Measurements from ENCODE around the gene CDC42BPA. TPM values are rescaled to one million over a fixed set of nuclear protein-coding genes. Genes with fewer than 3 reads are reported as not detected.

The CDC42BPA gene
- total RNA-seq, 2 experiments from 2014 or later, result 0.32 to 0.89 TPM

- Mint-ChIP-seq H3K4me1 (ENCODE audit: low read depth) (peaks cover 3% of the 10 kb centered on the region), H3K9me3 (ENCODE audit: insufficient read depth) (no peaks in the 10 kb centered on the region), H3K27ac (no peak overlapping the region), H3K27me3 (ENCODE audit: low read depth) (no peaks in the 10 kb centered on the region), H3K4me3 (no peak overlapping the region), H3K36me3 (ENCODE audit: low read depth) (no peaks in the 10 kb centered on the region)
- no peak for DNase-seq
- POLR2A ChIA-PET, result no interaction called here
- no peak for ATAC-seq
- CTCF ChIA-PET, result no interaction called here
Measured at GRCh38 chr1:227197064-227197463, 121.2 kb downstream of the CDC42BPA start.

- H3K4me3 Mint-ChIP-seq, result no peak overlapping the region
- POLR2A ChIA-PET, result no interaction called here
- H3K4me1 Mint-ChIP-seq (ENCODE audit: low read depth), result peaks cover 4% of the 10 kb centered on the region
- no peaks in the 10 kb centered on the region for H3K9me3 Mint-ChIP-seq (ENCODE audit: insufficient read depth)
- H3K27me3 Mint-ChIP-seq (ENCODE audit: low read depth), result peaks cover 13% of the 10 kb centered on the region
- no peak for ATAC-seq
- H3K27ac Mint-ChIP-seq, result no peak overlapping the region
- CTCF ChIA-PET, result no interaction called here
- no peak for DNase-seq
- no peaks in the 10 kb centered on the region for H3K36me3 Mint-ChIP-seq (ENCODE audit: low read depth)
Measured at GRCh38 chr1:227192163-227192562, 126.1 kb downstream of the CDC42BPA start.

- no peaks in the 10 kb centered on the region for H3K36me3 Mint-ChIP-seq (ENCODE audit: low read depth)
- no peak overlapping the region for H3K4me3 Mint-ChIP-seq
- no peaks in the 10 kb centered on the region for H3K9me3 Mint-ChIP-seq (ENCODE audit: insufficient read depth)
- H3K4me1 Mint-ChIP-seq (ENCODE audit: low read depth), result peaks cover 4% of the 10 kb centered on the region
- H3K27me3 Mint-ChIP-seq (ENCODE audit: low read depth), result peaks cover 13% of the 10 kb centered on the region
- DNase-seq (no peak), ATAC-seq (no peak)
- ChIA-PET POLR2A (no interaction called here), CTCF (no interaction called here)
- H3K27ac Mint-ChIP-seq, result no peak overlapping the region
Measured at GRCh38 chr1:227191607-227192006, 126.7 kb downstream of the CDC42BPA start.

- no peaks in the 10 kb centered on the region for H3K36me3 Mint-ChIP-seq (ENCODE audit: low read depth)
- ATAC-seq (no peak), DNase-seq (no peak)
- H3K4me1 Mint-ChIP-seq (ENCODE audit: low read depth), result peaks cover 4% of the 10 kb centered on the region
- CTCF ChIA-PET, result no interaction called here
- no peak overlapping the region for H3K27ac Mint-ChIP-seq
- no peak overlapping the region for H3K4me3 Mint-ChIP-seq
- POLR2A ChIA-PET, result no interaction called here
- H3K27me3 Mint-ChIP-seq (ENCODE audit: low read depth), result peaks cover 13% of the 10 kb centered on the region
- H3K9me3 Mint-ChIP-seq (ENCODE audit: insufficient read depth), result no peaks in the 10 kb centered on the region
Measured at GRCh38 chr1:227190321-227190720, 128.0 kb downstream of the CDC42BPA start.

GRCh38 chr1:227185291-227185690 lies 133.0 kb downstream of the CDC42BPA start:
- no peak overlapping the region for H3K4me3 Mint-ChIP-seq
- DNase-seq (no peak), ATAC-seq (no peak)
- ChIA-PET CTCF (no interaction called here), POLR2A (no interaction called here)
- H3K27me3 Mint-ChIP-seq (ENCODE audit: low read depth), result peaks cover 12% of the 10 kb centered on the region
- no peaks in the 10 kb centered on the region for H3K4me1 Mint-ChIP-seq (ENCODE audit: low read depth)
- H3K27ac Mint-ChIP-seq, result no peak overlapping the region
- no peaks in the 10 kb centered on the region for H3K36me3 Mint-ChIP-seq (ENCODE audit: low read depth)
- H3K9me3 Mint-ChIP-seq (ENCODE audit: insufficient read depth), result no peaks in the 10 kb centered on the region

GRCh38 chr1:227182012-227182411 lies 136.3 kb downstream of the CDC42BPA start:
- H3K4me1 Mint-ChIP-seq (ENCODE audit: low read depth), result no peaks in the 10 kb centered on the region
- CTCF ChIA-PET, result no interaction called here
- DNase-seq (no peak), ATAC-seq (no peak)
- H3K9me3 Mint-ChIP-seq (ENCODE audit: insufficient read depth), result no peaks in the 10 kb centered on the region
- peaks cover 3% of the 10 kb centered on the region for H3K27me3 Mint-ChIP-seq (ENCODE audit: low read depth)
- POLR2A ChIA-PET, result no interaction called here
- no peaks in the 10 kb centered on the region for H3K36me3 Mint-ChIP-seq (ENCODE audit: low read depth)
- H3K27ac Mint-ChIP-seq, result no peak overlapping the region
- no peak overlapping the region for H3K4me3 Mint-ChIP-seq

GRCh38 chr1:227175611-227176010 lies 142.7 kb downstream of the CDC42BPA start:
- ATAC-seq (no peak), DNase-seq (no peak)
- POLR2A ChIA-PET, result no interaction called here
- Mint-ChIP-seq H3K27ac (no peak overlapping the region), H3K27me3 (ENCODE audit: low read depth) (peaks cover 6% of the 10 kb centered on the region), H3K36me3 (ENCODE audit: low read depth) (no peaks in the 10 kb centered on the region), H3K4me3 (no peak overlapping the region), H3K4me1 (ENCODE audit: low read depth) (no peaks in the 10 kb centered on the region), H3K9me3 (ENCODE audit: insufficient read depth) (no peaks in the 10 kb centered on the region)
- CTCF ChIA-PET, result no interaction called here

GRCh38 chr1:227174164-227174563 lies 144.1 kb downstream of the CDC42BPA start:
- no peak for DNase-seq
- H3K9me3 Mint-ChIP-seq (ENCODE audit: insufficient read depth), result no peaks in the 10 kb centered on the region
- no peaks in the 10 kb centered on the region for H3K4me1 Mint-ChIP-seq (ENCODE audit: low read depth)
- ChIA-PET CTCF (no interaction called here), POLR2A (no interaction called here)
- no peak overlapping the region for H3K4me3 Mint-ChIP-seq
- no peak overlapping the region for H3K27ac Mint-ChIP-seq
- no peak for ATAC-seq
- peaks cover 12% of the 10 kb centered on the region for H3K27me3 Mint-ChIP-seq (ENCODE audit: low read depth)
- H3K36me3 Mint-ChIP-seq (ENCODE audit: low read depth), result no peaks in the 10 kb centered on the region

GRCh38 chr1:227170361-227171166 lies 147.7 kb downstream of the CDC42BPA start:
- no peak for ATAC-seq
- no peak for DNase-seq
- Mint-ChIP-seq H3K4me1 (ENCODE audit: low read depth) (no peaks in the 10 kb centered on the region), H3K27ac (no peak overlapping the region), H3K36me3 (ENCODE audit: low read depth) (no peaks in the 10 kb centered on the region), H3K4me3 (no peak overlapping the region), H3K27me3 (ENCODE audit: low read depth) (peaks cover 19% of the 10 kb centered on the region), H3K9me3 (ENCODE audit: insufficient read depth) (no peaks in the 10 kb centered on the region)
- CTCF ChIA-PET, result no interaction called here
- POLR2A ChIA-PET, result no interaction called here

- H3K27ac Mint-ChIP-seq, result no peak overlapping the region
- H3K4me3 Mint-ChIP-seq, result no peak overlapping the region
- H3K4me1 Mint-ChIP-seq (ENCODE audit: low read depth), result no peaks in the 10 kb centered on the region
- no peaks in the 10 kb centered on the region for H3K9me3 Mint-ChIP-seq (ENCODE audit: insufficient read depth)
- ChIA-PET CTCF (interaction anchor here (0.7 kb wide), 1 partner anchor 88 kb away, joined by 3 read pairs; no protein-coding TSS in a partner anchor), POLR2A (no interaction called here)
- no peak for DNase-seq
- no peak for ATAC-seq
- peaks cover 19% of the 10 kb centered on the region for H3K27me3 Mint-ChIP-seq (ENCODE audit: low read depth)
- H3K36me3 Mint-ChIP-seq (ENCODE audit: low read depth), result no peaks in the 10 kb centered on the region
Measured at GRCh38 chr1:227169343-227169742, 148.9 kb downstream of the CDC42BPA start.

GRCh38 chr1:227167276-227168101 lies 150.8 kb downstream of the CDC42BPA start:
- H3K4me3 Mint-ChIP-seq, result no peak overlapping the region
- H3K27ac Mint-ChIP-seq, result no peak overlapping the region
- H3K4me1 Mint-ChIP-seq (ENCODE audit: low read depth), result no peaks in the 10 kb centered on the region
- ATAC-seq (no peak), DNase-seq (no peak)
- CTCF ChIA-PET, result no interaction called here
- POLR2A ChIA-PET, result no interaction called here
- H3K9me3 Mint-ChIP-seq (ENCODE audit: insufficient read depth), result no peaks in the 10 kb centered on the region
- peaks cover 19% of the 10 kb centered on the region for H3K27me3 Mint-ChIP-seq (ENCODE audit: low read depth)
- no peaks in the 10 kb centered on the region for H3K36me3 Mint-ChIP-seq (ENCODE audit: low read depth)

GRCh38 chr1:227166559-227166958 lies 151.7 kb downstream of the CDC42BPA start:
- Mint-ChIP-seq H3K9me3 (ENCODE audit: insufficient read depth) (no peaks in the 10 kb centered on the region), H3K4me1 (ENCODE audit: low read depth) (no peaks in the 10 kb centered on the region), H3K4me3 (no peak overlapping the region), H3K27ac (no peak overlapping the region), H3K27me3 (ENCODE audit: low read depth) (peaks cover 16% of the 10 kb centered on the region), H3K36me3 (ENCODE audit: low read depth) (no peaks in the 10 kb centered on the region)
- CTCF ChIA-PET, result no interaction called here
- ATAC-seq (no peak), DNase-seq (no peak)
- POLR2A ChIA-PET, result no interaction called here

Data from activated CD8-positive, alpha-beta T cell treated with anti-CD3 and anti-CD28 coated beads, Interleukin-2, amount 10 ng/mL, durations not matched to agents 7 days and 5 days (primary cell).